GM19239 (cell line): ENCODE results near the gene TMEM201.

Source experiments
- DNase-seq: peaks from one replicate; pipeline ENCODE4 v3.0.0; 2011; ENCODE audit warnings: low spot score; ENCODE audit not compliant: insufficient read length
- FAIRE-seq: peaks from 2 replicates; lab custom pipeline; 2011; peaks lifted over from hg19 to GRCh38; lab: Jason Lieb, UNC

TMEM201 gene

GRCh38 chr1:9576903-9577302 is 11.8 kb upstream of the TMEM201 start:
- no peak for FAIRE-seq

GRCh38 chr1:9577423-9577822 is 11.3 kb upstream of the TMEM201 start:
- FAIRE-seq (no peak), DNase-seq (no peak)

More at GRCh38 chr1:9576903-9577302, 11.8 kb upstream of the TMEM201 start:
- DNase-seq: no peak

- DNase-seq (no peak), FAIRE-seq (no peak)
Measured at GRCh38 chr1:9580942-9581341, 7.8 kb upstream of the TMEM201 start.

- DNase-seq (no peak), FAIRE-seq (no peak)
Measured at GRCh38 chr1:9586147-9586766, 2.5 kb upstream of the TMEM201 start.

- peak; percentile 39 for DNase-seq
- FAIRE-seq: peak; percentile 49
Measured at GRCh38 chr1:9589144-9589718, 520 bp downstream of the TMEM201 start.

- DNase-seq (no peak), FAIRE-seq (peak; percentile 70)
Measured at GRCh38 chr1:9589719-9590157, 1.0 kb downstream of the TMEM201 start.

GRCh38 chr1:9590201-9590600 is 1.5 kb downstream of the TMEM201 start:
- DNase-seq (no peak), FAIRE-seq (no peak)

- FAIRE-seq: no peak
- peak; percentile 3 for DNase-seq
Measured at GRCh38 chr1:9590945-9591668, 2.4 kb downstream of the TMEM201 start.

- FAIRE-seq: no peak
Measured at GRCh38 chr1:9591669-9592509, 3.2 kb downstream of the TMEM201 start.

GRCh38 chr1:9592510-9593075 is 3.9 kb downstream of the TMEM201 start:
- no peak for FAIRE-seq
- DNase-seq: no peak

More at GRCh38 chr1:9591669-9592509, 3.2 kb downstream of the TMEM201 start:
- no peak for DNase-seq

- DNase-seq (no peak), FAIRE-seq (no peak)
Measured at GRCh38 chr1:9593147-9593491, 4.4 kb downstream of the TMEM201 start.

GRCh38 chr1:9593492-9594465 is 5.1 kb downstream of the TMEM201 start:
- DNase-seq (peak; percentile 94), FAIRE-seq (peak; percentile 95)

GRCh38 chr1:9594471-9595155 is 5.9 kb downstream of the TMEM201 start:
- FAIRE-seq (no peak), DNase-seq (no peak)

- no peak for FAIRE-seq
- DNase-seq: no peak
Measured at GRCh38 chr1:9595156-9595967, 6.7 kb downstream of the TMEM201 start.

- no peak for FAIRE-seq
- no peak for DNase-seq
Measured at GRCh38 chr1:9595968-9596340, 7.2 kb downstream of the TMEM201 start.

GRCh38 chr1:9596415-9597123 is 7.9 kb downstream of the TMEM201 start:
- FAIRE-seq (no peak), DNase-seq (no peak)
